ENCODE measurements around the gene USP3.

GRCh38 chr15:63605816-63606215 lies 101.4 kb downstream of the USP3 start:
- TF ChIP-seq CTCF (IDR thresholded peaks at IDR 0.05) (no peak), POLR2A (IDR thresholded peaks at IDR 0.05) (no peak)
